ENCODE data around the gene TNS3. TPM values are rescaled to one million over a fixed set of nuclear protein-coding genes. Genes with fewer than 3 reads are reported as not detected.

TNS3 gene
- total and polyA plus RNA-seq, 2 of the 13 experiments (the other 11 are each of a cell fraction or from before 2014, with no cell fraction given) = 52.9 to 55.7 TPM

DNA sequence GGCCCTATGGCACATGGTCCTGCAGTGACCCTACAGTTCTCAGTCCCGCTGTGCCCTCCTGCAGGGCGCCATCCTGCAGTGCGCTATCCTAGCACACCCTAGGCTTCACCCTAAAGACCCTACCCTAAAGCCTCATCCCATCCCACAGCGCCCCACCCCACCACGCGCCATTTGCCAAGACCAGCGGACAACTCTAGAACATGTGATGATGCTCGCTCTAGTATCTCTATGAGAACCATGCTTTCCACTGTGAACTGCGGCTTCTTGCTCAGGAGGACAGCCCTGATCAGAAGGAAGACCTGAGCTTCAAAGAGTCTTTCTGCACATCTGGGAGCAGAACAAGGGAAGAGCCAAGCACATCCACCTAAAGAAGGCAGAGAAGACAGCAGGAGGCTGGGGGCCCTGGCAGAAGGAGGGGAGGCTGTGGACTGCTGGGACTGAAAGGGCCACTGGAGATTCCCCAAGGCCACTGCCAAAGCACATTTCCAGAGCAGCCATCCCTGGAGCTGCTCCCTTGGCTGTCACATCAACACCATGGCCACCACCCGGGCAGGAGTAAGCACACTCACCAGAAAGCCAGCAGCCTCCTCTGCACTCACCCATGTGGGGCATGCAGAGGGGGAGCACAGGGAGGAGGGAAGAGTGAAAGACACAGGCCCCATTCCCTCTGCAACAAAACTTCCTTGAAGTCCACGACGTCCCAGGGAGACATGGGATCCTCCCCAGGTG is 134.1 kb downstream of the TNS3 start (continued):
- TF ChIP-seq, protein P1, sequence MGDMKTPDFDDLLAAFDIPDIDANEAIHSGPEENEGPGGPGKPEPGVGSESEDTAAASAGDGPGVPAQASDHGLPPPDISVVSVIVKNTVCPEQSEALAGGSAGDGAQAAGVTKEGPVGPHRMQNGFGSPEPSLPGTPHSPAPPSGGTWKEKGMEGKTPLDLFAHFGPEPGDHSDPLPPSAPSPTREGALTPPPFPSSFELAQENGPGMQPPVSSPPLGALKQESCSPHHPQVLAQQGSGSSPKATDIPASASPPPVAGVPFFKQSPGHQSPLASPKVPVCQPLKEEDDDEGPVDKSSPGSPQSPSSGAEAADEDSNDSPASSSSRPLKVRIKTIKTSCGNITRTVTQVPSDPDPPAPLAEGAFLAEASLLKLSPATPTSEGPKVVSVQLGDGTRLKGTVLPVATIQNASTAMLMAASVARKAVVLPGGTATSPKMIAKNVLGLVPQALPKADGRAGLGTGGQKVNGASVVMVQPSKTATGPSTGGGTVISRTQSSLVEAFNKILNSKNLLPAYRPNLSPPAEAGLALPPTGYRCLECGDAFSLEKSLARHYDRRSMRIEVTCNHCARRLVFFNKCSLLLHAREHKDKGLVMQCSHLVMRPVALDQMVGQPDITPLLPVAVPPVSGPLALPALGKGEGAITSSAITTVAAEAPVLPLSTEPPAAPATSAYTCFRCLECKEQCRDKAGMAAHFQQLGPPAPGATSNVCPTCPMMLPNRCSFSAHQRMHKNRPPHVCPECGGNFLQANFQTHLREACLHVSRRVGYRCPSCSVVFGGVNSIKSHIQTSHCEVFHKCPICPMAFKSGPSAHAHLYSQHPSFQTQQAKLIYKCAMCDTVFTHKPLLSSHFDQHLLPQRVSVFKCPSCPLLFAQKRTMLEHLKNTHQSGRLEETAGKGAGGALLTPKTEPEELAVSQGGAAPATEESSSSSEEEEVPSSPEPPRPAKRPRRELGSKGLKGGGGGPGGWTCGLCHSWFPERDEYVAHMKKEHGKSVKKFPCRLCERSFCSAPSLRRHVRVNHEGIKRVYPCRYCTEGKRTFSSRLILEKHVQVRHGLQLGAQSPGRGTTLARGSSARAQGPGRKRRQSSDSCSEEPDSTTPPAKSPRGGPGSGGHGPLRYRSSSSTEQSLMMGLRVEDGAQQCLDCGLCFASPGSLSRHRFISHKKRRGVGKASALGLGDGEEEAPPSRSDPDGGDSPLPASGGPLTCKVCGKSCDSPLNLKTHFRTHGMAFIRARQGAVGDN (CRISPR knock-in tag; IDR thresholded peaks at IDR 0.05) = peak; percentile 12; the same call in 1 of the 2 replicates

DNA sequence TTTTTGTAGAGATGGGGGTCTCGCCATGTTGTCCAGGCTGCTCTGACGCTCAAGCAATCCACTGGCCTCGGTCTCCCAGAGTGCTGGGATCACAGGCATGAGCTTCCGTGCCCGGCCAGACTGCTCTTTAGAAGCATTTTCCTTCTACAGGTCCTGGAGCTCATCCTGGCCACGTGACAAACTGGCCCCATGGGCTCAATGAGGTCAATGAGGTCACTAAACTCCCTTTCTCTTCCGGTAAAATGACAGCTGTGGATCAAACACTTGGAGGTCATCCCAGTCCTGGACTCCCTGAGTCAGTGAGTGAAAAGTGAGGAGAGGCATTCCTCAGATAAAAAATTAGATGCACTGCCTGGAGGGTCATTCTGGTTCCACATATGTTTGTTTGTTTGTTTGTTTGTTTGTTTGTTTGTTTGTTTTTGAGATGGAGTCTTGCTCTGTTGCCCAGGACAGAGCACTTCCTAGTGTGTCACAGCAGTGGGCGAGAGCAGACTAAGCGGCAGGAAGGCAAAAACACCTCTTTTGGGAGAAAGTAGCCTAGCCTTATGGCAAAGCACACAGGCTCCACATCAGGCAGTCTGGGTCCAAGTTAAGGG is 134.9 kb downstream of the TNS3 start:
- H2AFZ ChIP-seq (ENCODE audit: low read length) = no peak overlapping the region
- ATAC-seq = peak; percentile 21
- ChIA-PET CTCF (ENCODE audit: low intra/inter-chr PET ratio, low total read pairs) (no interaction called here), POLR2A (interaction anchor here (1.0 kb wide), 1 partner anchor 28 kb away, joined by 3 read pairs; no protein-coding TSS in a partner anchor)
- in situ Hi-C loops (cut with HindIII; ENCODE audit: extremely low pct_ligation_motif_present, low pct_unique_long_range_greater_than_20kb) = no loop called here
- H3K27me3 ChIP-seq (ENCODE audit: control insufficient read depth in 1 of 2, insufficient read depth in 2 of 2, low read length in 2 of 2) = no peaks in the 10 kb centered on the region
- no peak overlapping the region for H3K9ac ChIP-seq (ENCODE audit: insufficient read depth, low read depth, low read length)
- 62% methylated on average over 9 of the region's 9 CpGs for WGBS (ENCODE audit: low lambda C conversion rate)
- peaks cover 66% of the 10 kb centered on the region for H4K20me1 ChIP-seq (ENCODE audit: insufficient read depth, low read length)
- H3K36me3 ChIP-seq (replicated peaks in 1 of 2; ENCODE audit: control insufficient read depth in 1 of 2, insufficient read depth in 2 of 2, low read length in 2 of 2) = peaks cover 8 to 17% of the 10 kb centered on the region in 2 experiments; a peak in 4 of 5 replicates
- no peaks in the 10 kb centered on the region for H3K9me3 ChIP-seq (ENCODE audit: low read length)
- DNase-seq (ENCODE audit: low spot score) = peak; percentile 48
- H3K4me1 ChIP-seq (ENCODE audit: insufficient read depth, low read length) = peaks cover 60% of the 10 kb centered on the region
- H3K4me3 ChIP-seq (replicated peaks in 1 of 3; ENCODE audit: insufficient read depth in 1 of 3, low read depth in 2 of 3, low read length in 3 of 3) = no peak overlapping the region
- H3K4me2 ChIP-seq (ENCODE audit: low read depth, low read length) = 0 out of 2 replicates have a peak overlapping the region, but pooled peaks have one; percentile 10
- H3K79me2 ChIP-seq (ENCODE audit: insufficient read depth, low read length) = peaks cover 87% of the 10 kb centered on the region
- intact Hi-C loops (cut with micrococcal nuclease; ENCODE audit: unreplicated experiment) = loop anchor here (5.0 kb wide), 1 partner anchor 370 kb away; no protein-coding TSS in a partner anchor
- peak overlapping the region; percentile 16 for H3K27ac ChIP-seq (ENCODE audit: extremely low read length, insufficient read depth, low read length)
- no TSS peak for BruUV-seq (replicated peaks)
- no peak for FAIRE-seq
- TF ChIP-seq ZMYM2 (CRISPR knock-in tag; IDR thresholded peaks at IDR 0.05) = no peak
- TF ChIP-seq, protein P2, sequence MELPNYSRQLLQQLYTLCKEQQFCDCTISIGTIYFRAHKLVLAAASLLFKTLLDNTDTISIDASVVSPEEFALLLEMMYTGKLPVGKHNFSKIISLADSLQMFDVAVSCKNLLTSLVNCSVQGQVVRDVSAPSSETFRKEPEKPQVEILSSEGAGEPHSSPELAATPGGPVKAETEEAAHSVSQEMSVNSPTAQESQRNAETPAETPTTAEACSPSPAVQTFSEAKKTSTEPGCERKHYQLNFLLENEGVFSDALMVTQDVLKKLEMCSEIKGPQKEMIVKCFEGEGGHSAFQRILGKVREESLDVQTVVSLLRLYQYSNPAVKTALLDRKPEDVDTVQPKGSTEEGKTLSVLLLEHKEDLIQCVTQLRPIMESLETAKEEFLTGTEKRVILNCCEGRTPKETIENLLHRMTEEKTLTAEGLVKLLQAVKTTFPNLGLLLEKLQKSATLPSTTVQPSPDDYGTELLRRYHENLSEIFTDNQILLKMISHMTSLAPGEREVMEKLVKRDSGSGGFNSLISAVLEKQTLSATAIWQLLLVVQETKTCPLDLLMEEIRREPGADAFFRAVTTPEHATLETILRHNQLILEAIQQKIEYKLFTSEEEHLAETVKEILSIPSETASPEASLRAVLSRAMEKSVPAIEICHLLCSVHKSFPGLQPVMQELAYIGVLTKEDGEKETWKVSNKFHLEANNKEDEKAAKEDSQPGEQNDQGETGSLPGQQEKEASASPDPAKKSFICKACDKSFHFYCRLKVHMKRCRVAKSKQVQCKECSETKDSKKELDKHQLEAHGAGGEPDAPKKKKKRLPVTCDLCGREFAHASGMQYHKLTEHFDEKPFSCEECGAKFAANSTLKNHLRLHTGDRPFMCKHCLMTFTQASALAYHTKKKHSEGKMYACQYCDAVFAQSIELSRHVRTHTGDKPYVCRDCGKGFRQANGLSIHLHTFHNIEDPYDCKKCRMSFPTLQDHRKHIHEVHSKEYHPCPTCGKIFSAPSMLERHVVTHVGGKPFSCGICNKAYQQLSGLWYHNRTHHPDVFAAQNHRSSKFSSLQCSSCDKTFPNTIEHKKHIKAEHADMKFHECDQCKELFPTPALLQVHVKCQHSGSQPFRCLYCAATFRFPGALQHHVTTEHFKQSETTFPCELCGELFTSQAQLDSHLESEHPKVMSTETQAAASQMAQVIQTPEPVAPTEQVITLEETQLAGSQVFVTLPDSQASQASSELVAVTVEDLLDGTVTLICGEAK (IDR thresholded peaks at IDR 0.05) = no peak
- TF ChIP-seq, protein P2 (CRISPR knock-in tag; IDR thresholded peaks at IDR 0.05) = no peak
- TF ChIP-seq FOXP1 (IDR thresholded peaks at IDR 0.05) = peak; percentile 91
- no peak; the same call in 1 of the 2 replicates for TF ChIP-seq FOXP1 (CRISPR knock-in tag; IDR thresholded peaks at IDR 0.05)
- peak in 1 of 2 experiments; percentile 17; a peak in 1 of 4 replicates for TF ChIP-seq EP300 (IDR thresholded peaks at IDR 0.05; ENCODE audit: low read depth in 2 of 2, low read length in 2 of 2)
- TF ChIP-seq EP300 (CRISPR knock-in tag; IDR thresholded peaks at IDR 0.05; ENCODE audit: borderline replicate concordance) = no peak

Data from HepG2 (cell line).